ENCODE data around the gene ZDHHC6. TPM values are rescaled to one million over a fixed set of nuclear protein-coding genes. Genes with fewer than 3 reads are reported as not detected.
A peak's percentile ranks its signal among the peaks of the same experiment; 100 is the strongest.

ZDHHC6 gene
- total and polyA plus RNA-seq, 10 of the 15 experiments (the other 5 are each of a cell fraction or from before 2014, with no cell fraction given), result 23.8 to 59.4 (median 35.6) TPM

DNA sequence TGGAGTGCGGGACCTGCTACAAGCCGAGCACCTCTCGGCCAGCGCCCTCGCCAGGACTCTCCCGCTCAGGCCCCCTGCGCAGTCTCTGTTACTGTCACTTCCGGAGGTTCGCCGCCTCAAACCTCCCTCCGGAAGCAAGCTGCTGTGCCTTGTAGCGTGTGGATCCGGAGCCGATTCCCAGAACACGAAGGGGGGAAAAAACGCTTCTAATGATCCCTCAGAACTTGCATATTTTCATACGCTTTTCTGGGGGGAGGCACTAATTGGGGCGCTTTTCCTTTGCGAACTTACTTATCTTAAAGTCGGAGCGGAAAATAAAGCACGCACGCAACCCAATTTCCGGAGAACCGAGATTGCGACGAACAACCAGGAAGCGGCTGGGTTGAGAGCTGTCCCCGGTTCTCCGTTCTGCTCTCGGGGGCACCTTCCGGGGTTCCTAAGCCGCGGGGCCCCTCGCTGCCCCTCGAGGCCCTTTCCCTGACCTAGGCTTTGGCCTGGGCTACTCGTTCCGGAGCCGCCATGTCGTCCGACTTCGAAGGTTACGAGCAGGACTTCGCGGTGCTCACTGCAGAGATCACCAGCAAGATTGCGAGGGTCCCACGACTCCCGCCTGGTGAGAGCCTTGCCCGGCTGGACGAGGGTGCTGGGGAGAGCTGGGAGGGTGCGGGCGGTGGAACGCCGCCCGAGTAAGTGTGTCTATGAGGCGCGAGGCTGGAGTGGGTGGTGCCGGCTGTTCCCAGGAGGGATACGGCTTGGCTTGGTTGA, at the start of gene ZDHHC6, which contains the start of gene VTI1A (continued):
- TF ChIP-seq SREBF1 (IDR thresholded peaks at IDR 0.05; ENCODE audit: low read length) (peak; percentile 12; the same call in 1 of the 2 replicates), ZNF24 (IDR thresholded peaks at IDR 0.05) (no peak), ZNF217 (IDR thresholded peaks at IDR 0.05) (0 out of 2 replicates have a peak, but pooled peaks have one; percentile 36), LARP7 (IDR thresholded peaks at IDR 0.05) (no peak), ZBTB40 (IDR thresholded peaks at IDR 0.05; ENCODE audit: borderline replicate concordance) (peak; percentile 100), IRF5 (IDR thresholded peaks at IDR 0.05; ENCODE audit: borderline replicate concordance) (peak; percentile 59; the same call in 1 of the 2 replicates), TARDBP (IDR thresholded peaks at IDR 0.05; ENCODE audit: borderline replicate concordance) (no peak), RUNX3 (IDR thresholded peaks at IDR 0.05; ENCODE audit: low read length) (peak; percentile 57), PKNOX1 (IDR thresholded peaks at IDR 0.05) (peak; percentile 62), POU2F2 (IDR thresholded peaks at IDR 0.05; ENCODE audit: borderline replicate concordance, low read depth, low read length) (peak; percentile 44; the same call in 2 of the 3 replicates), RAD21 (IDR thresholded peaks at IDR 0.05; ENCODE audit: insufficient read depth, low read depth, low read length) (no peak), SMC3 (IDR thresholded peaks at IDR 0.05; ENCODE audit: borderline replicate concordance, low read length) (no peak), PBX3 (IDR thresholded peaks at IDR 0.05; ENCODE audit: insufficient replicate concordance, low read depth, low read length) (no peak), SUZ12 (IDR thresholded peaks at IDR 0.05; ENCODE audit: unreplicated experiment) (no peak), IKZF2 (IDR thresholded peaks at IDR 0.05) (0 out of 4 replicates have a peak, but pooled peaks have one; percentile 30 to 40), FOXK2 (IDR thresholded peaks at IDR 0.05) (peak; percentile 77)
- TF ChIP-seq, protein P1, sequence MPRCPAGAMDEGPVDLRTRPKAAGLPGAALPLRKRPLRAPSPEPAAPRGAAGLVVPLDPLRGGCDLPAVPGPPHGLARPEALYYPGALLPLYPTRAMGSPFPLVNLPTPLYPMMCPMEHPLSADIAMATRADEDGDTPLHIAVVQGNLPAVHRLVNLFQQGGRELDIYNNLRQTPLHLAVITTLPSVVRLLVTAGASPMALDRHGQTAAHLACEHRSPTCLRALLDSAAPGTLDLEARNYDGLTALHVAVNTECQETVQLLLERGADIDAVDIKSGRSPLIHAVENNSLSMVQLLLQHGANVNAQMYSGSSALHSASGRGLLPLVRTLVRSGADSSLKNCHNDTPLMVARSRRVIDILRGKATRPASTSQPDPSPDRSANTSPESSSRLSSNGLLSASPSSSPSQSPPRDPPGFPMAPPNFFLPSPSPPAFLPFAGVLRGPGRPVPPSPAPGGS (IDR thresholded peaks at IDR 0.05; ENCODE audit: borderline replicate concordance, insufficient read depth, low read depth, low read length, poor library complexity, severe bottlenecking), result no peak
- TF ChIP-seq, protein P2, sequence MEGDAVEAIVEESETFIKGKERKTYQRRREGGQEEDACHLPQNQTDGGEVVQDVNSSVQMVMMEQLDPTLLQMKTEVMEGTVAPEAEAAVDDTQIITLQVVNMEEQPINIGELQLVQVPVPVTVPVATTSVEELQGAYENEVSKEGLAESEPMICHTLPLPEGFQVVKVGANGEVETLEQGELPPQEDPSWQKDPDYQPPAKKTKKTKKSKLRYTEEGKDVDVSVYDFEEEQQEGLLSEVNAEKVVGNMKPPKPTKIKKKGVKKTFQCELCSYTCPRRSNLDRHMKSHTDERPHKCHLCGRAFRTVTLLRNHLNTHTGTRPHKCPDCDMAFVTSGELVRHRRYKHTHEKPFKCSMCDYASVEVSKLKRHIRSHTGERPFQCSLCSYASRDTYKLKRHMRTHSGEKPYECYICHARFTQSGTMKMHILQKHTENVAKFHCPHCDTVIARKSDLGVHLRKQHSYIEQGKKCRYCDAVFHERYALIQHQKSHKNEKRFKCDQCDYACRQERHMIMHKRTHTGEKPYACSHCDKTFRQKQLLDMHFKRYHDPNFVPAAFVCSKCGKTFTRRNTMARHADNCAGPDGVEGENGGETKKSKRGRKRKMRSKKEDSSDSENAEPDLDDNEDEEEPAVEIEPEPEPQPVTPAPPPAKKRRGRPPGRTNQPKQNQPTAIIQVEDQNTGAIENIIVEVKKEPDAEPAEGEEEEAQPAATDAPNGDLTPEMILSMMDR (IDR thresholded peaks at IDR 0.05 in 2 of 3, conservative IDR thresholded peaks at IDR 0.05 in 1 of 3; ENCODE audit: control insufficient read depth in 2 of 3, extremely low read depth in 1 of 3, insufficient read depth in 1 of 3, low read depth in 3 of 3, low read length in 3 of 3), result peak; percentile 24 to 32 (median 31); a peak in 3 of 6 replicates
